B cell (primary cell): ENCODE results near the gene ZBTB14. TPM values are rescaled to one million over a fixed set of nuclear protein-coding genes. Genes with fewer than 3 reads are reported as not detected.

Source experiments
- ATAC-seq: fragments of 200-7000 bp; cut with Tn5 transposase; one replicate; pipeline ENCODE4 v1.10.0; 2021; ENCODE audit warnings: low read depth, mild to moderate bottlenecking, moderate number of reproducible peaks, moderate library complexity
- CTCF ChIA-PET: fragments of 350-600 bp; sonication (Branson Sonifier 250); formaldehyde crosslinking; loops from one replicate; lab custom pipeline; 2021; ENCODE audit warnings: antibody characterized with exemption, inconsistent platforms; lab: Charles Lee
- POLR2A ChIA-PET: fragments of 350-600 bp; sonication (Branson Sonifier 250); formaldehyde crosslinking; loops from one replicate; lab custom pipeline; 2021; ENCODE audit warnings: antibody characterized with exemption; lab: Charles Lee
- DNase-seq: peaks from one replicate; pipeline ENCODE4 v3.0.0; 2013
- H2AFZ ChIP-seq: 2 replicates; pipeline ENCODE4 v1.6.1; 2012; ENCODE audit warnings: mild to moderate bottlenecking, low read depth, low read length; ENCODE audit not compliant: insufficient read depth, poor library complexity, severe bottlenecking
- H3K27ac ChIP-seq, 2 donors: 1 replicate in 1 of 2; 2 replicates in 1 of 2; pipeline ENCODE4 v1.5.1; 2012 to 2013; ENCODE audit warnings: low read length in 2 of 2, mild to moderate bottlenecking in 2 of 2, moderate library complexity in 1 of 2
- H3K27me3 ChIP-seq, 4 experiments: fragments of 200-600 bp in 1 of 4; sonication (generic) in 1 of 4; replicated peaks in 1 of 4; 1 replicate in 2 of 4; 2 replicates in 2 of 4; pipeline versions ENCODE4 v1.6.1 to v1.7.0; 2013 to 2016; ENCODE audit warnings: low read length in 3 of 4, mild to moderate bottlenecking in 2 of 4, mixed read lengths in 1 of 4, moderate library complexity in 1 of 4; ENCODE audit not compliant: insufficient read depth in 4 of 4, control insufficient read depth in 3 of 4; ENCODE audit errors: control extremely low read depth in 1 of 4
- H3K36me3 ChIP-seq, 2 experiments: replicated peaks in 1 of 2; 1 replicate in 1 of 2; 2 replicates in 1 of 2; pipeline versions ENCODE4 v1.6.1 to v1.7.1; 2013; ENCODE audit warnings: low read length in 1 of 2; ENCODE audit not compliant: insufficient read depth in 2 of 2, control insufficient read depth in 1 of 2; ENCODE audit errors: control extremely low read depth in 1 of 2, extremely low read depth in 1 of 2
- H3K4me1 ChIP-seq, 2 donors: fragments of 200-600 bp in 1 of 2; sonication (generic) in 1 of 2; 1 replicate in 1 of 2; 2 replicates in 1 of 2; pipeline versions ENCODE4 v1.5.1 to v1.6.1; 2013 to 2017; ENCODE audit warnings: low read length in 2 of 2; ENCODE audit not compliant: control insufficient read depth in 2 of 2, insufficient read depth in 2 of 2
- H3K4me2 ChIP-seq: replicated peaks from 2 replicates; pipeline ENCODE3; 2012; ENCODE audit warnings: mild to moderate bottlenecking, low read depth, low read length; ENCODE audit not compliant: poor library complexity, severe bottlenecking
- H3K4me3 ChIP-seq, 5 experiments: fragments of 200-600 bp in 1 of 5; sonication (generic) in 1 of 5; 1 replicate in 3 of 5; 2 replicates in 2 of 5; pipeline versions ENCODE4 v1.5.1 to v1.7.0; 2011 to 2016; ENCODE audit warnings: low read length in 4 of 5, mild to moderate bottlenecking in 4 of 5, low read depth in 2 of 5, control low read depth in 1 of 5, moderate library complexity in 1 of 5; ENCODE audit not compliant: insufficient read depth in 1 of 5; ENCODE audit errors: control extremely low read depth in 1 of 5, extremely low read depth in 1 of 5
- H3K79me2 ChIP-seq: fragments of 200-600 bp; sonication (generic); one replicate; pipeline ENCODE4 v1.6.0; 2016; ENCODE audit warnings: low read length; ENCODE audit not compliant: control insufficient read depth, insufficient read depth
- H3K9ac ChIP-seq: fragments of 200-600 bp; sonication (generic); 2 replicates; pipeline ENCODE4 v1.6.1; 2017; ENCODE audit warnings: mild to moderate bottlenecking, low read length, moderate library complexity
- H3K9me3 ChIP-seq, 3 donors: one replicate each; pipeline versions ENCODE4 v1.6.1 to v1.7.1; 2013; ENCODE audit warnings: low read length in 2 of 3; ENCODE audit not compliant: control insufficient read depth in 2 of 3, insufficient read depth in 1 of 3; ENCODE audit errors: control extremely low read depth in 1 of 3
- H4K20me1 ChIP-seq: 2 replicates; pipeline ENCODE4 v1.6.0; 2012; ENCODE audit warnings: mild to moderate bottlenecking, low read length; ENCODE audit not compliant: insufficient read depth, control insufficient read depth, poor library complexity, severe bottlenecking
- H3K27ac Mint-ChIP-seq: one replicate; pipeline ENCODE4 v1.8.0; 2021; ENCODE audit warnings: mixed read lengths
- H3K27me3 Mint-ChIP-seq: one replicate; pipeline ENCODE4 v1.8.0; 2021; ENCODE audit warnings: mixed read lengths
- H3K4me1 Mint-ChIP-seq: one replicate; pipeline ENCODE4 v1.8.0; 2021; ENCODE audit warnings: mixed read lengths
- H3K4me3 Mint-ChIP-seq: one replicate; pipeline ENCODE4 v1.8.0; 2021; ENCODE audit warnings: mixed read lengths
- H3K9me3 Mint-ChIP-seq: one replicate; pipeline ENCODE4 v1.8.0; 2022; ENCODE audit warnings: mixed read lengths; ENCODE audit not compliant: insufficient read depth
- EZH2 ChIP-seq: IDR thresholded peaks from 2 replicates; pipeline ENCODE4 v1.6.1; 2012; ENCODE audit warnings: borderline replicate concordance, low read depth, mild to moderate bottlenecking, moderate library complexity, low read length; ENCODE audit not compliant: insufficient read depth, poor library complexity, severe bottlenecking
- WGBS: methylation state at CpG from one replicate; pipeline ENCODE4 v1.1.5; 2013; ENCODE audit warnings: missing lambda C conversion rate; ENCODE audit not compliant: insufficient coverage; 5-methylcytosine and 5-hydroxymethylcytosine counted together
- intact Hi-C: fragments of 100-400 bp; cut with micrococcal nuclease; formaldehyde crosslinking; loops from one replicate; pipeline ENCODE4 v1.10.0; 2022
- polyA plus RNA-seq: library from polyadenylated mRNA; depleted of rRNA; stranded (reverse); fragments of >200 nt; gene quantifications from 2 replicates; pipeline ENCODE4 v1.2.3, GENCODE V29; 2012
- total RNA-seq, 2 donors: library from RNA; stranded (reverse); fragments of 120-200 nt in 1 of 2; gene quantifications; 1 replicate in 1 of 2; 2 replicates in 1 of 2; pipeline versions ENCODE4 v1.2.3 to v1.2.4, GENCODE V29; 2013 to 2022
- TF ChIP-seq, protein P1 (sequence below): fragments of 200-600 bp; IDR thresholded peaks from one replicate; pipeline ENCODE4 v1.8.0; 2022; ENCODE audit warnings: antibody characterized with exemption, mild to moderate bottlenecking

The ZBTB14 gene
- total and polyA plus RNA-seq, 2 donors (not counting 1 experiment from before 2014, with no cell fraction given), result 12.3 to 34.2 TPM

GRCh38 chr18:5304232-5304631 lies 8.7 kb upstream of the ZBTB14 start:
- Histone ChIP-seq H2AFZ (no peak overlapping the region), H3K4me2 (no peak overlapping the region), H3K27ac (no peak overlapping the region), H3K9ac (no peak overlapping the region), H3K4me3 (no peak overlapping the region), H3K4me1 (no peaks in the 10 kb centered on the region), H3K9me3 (peaks cover 0 to 1% (median 0%) of the 10 kb centered on the region in 3 donors), H4K20me1 (no peaks in the 10 kb centered on the region), H3K79me2 (no peaks in the 10 kb centered on the region), H3K27me3 (peaks cover 0 to 21% (median 10%) of the 10 kb centered on the region in 4 experiments), H3K36me3 (no peaks in the 10 kb centered on the region)
- intact Hi-C loops, result no loop called here
- Mint-ChIP-seq H3K9me3 (no peaks in the 10 kb centered on the region), H3K4me1 (peaks cover 6% of the 10 kb centered on the region), H3K4me3 (no peak overlapping the region), H3K27me3 (peaks cover 29% of the 10 kb centered on the region), H3K27ac (no peak overlapping the region)
- DNase-seq (no peak), ATAC-seq (no peak)
- TF ChIP-seq EZH2, result no peak
- TF ChIP-seq, protein P1, sequence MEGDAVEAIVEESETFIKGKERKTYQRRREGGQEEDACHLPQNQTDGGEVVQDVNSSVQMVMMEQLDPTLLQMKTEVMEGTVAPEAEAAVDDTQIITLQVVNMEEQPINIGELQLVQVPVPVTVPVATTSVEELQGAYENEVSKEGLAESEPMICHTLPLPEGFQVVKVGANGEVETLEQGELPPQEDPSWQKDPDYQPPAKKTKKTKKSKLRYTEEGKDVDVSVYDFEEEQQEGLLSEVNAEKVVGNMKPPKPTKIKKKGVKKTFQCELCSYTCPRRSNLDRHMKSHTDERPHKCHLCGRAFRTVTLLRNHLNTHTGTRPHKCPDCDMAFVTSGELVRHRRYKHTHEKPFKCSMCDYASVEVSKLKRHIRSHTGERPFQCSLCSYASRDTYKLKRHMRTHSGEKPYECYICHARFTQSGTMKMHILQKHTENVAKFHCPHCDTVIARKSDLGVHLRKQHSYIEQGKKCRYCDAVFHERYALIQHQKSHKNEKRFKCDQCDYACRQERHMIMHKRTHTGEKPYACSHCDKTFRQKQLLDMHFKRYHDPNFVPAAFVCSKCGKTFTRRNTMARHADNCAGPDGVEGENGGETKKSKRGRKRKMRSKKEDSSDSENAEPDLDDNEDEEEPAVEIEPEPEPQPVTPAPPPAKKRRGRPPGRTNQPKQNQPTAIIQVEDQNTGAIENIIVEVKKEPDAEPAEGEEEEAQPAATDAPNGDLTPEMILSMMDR, result no peak
- no CpG with 5 or more reads among the region's 1 CpG for WGBS
- ChIA-PET CTCF (interaction anchor here (0.9 kb wide), 1 partner anchor 10 kb away, joined by 3 read pairs; no protein-coding TSS in a partner anchor), POLR2A (no interaction called here)

GRCh38 chr18:5303636-5304035 lies 8.1 kb upstream of the ZBTB14 start:
- no CpG with 5 or more reads among the region's 1 CpG for WGBS
- H3K27me3 ChIP-seq, result peaks cover 0 to 21% (median 10%) of the 10 kb centered on the region in 4 experiments
- no peak for TF ChIP-seq EZH2
- TF ChIP-seq, protein P1, result no peak
- Mint-ChIP-seq H3K4me1 (peaks cover under 1% of the 10 kb centered on the region), H3K27ac (no peak overlapping the region), H3K27me3 (peaks cover 35% of the 10 kb centered on the region), H3K9me3 (no peaks in the 10 kb centered on the region), H3K4me3 (no peak overlapping the region)
- H3K4me1 ChIP-seq, result no peaks in the 10 kb centered on the region
- H4K20me1 ChIP-seq, result no peaks in the 10 kb centered on the region
- ATAC-seq (no peak), DNase-seq (no peak)
- H2AFZ ChIP-seq, result no peak overlapping the region
- CTCF ChIA-PET, result interaction anchor here (0.9 kb wide), 1 partner anchor 9 kb away, joined by 3 read pairs; no protein-coding TSS in a partner anchor
- no peak overlapping the region for H3K27ac ChIP-seq
- no peak overlapping the region for H3K4me3 ChIP-seq
- intact Hi-C loops, result no loop called here
- H3K4me2 ChIP-seq, result no peak overlapping the region
- H3K9me3 ChIP-seq, result peaks cover 0 to 1% (median 0%) of the 10 kb centered on the region in 3 donors
- POLR2A ChIA-PET, result no interaction called here
- H3K79me2 ChIP-seq, result no peaks in the 10 kb centered on the region
- no peaks in the 10 kb centered on the region for H3K36me3 ChIP-seq
- no peak overlapping the region for H3K9ac ChIP-seq
